HG03045 (cell line): ENCODE measurements around the gene TSKS.

Source experiments
- ATAC-seq: cut with Tn5 transposase; IDR thresholded peaks from one replicate; pipeline ENCODE4 v1.9.1; 2021; ENCODE audit warnings: mild to moderate bottlenecking, moderate library complexity; ENCODE audit not compliant: unreplicated experiment

The TSKS gene, protein sequence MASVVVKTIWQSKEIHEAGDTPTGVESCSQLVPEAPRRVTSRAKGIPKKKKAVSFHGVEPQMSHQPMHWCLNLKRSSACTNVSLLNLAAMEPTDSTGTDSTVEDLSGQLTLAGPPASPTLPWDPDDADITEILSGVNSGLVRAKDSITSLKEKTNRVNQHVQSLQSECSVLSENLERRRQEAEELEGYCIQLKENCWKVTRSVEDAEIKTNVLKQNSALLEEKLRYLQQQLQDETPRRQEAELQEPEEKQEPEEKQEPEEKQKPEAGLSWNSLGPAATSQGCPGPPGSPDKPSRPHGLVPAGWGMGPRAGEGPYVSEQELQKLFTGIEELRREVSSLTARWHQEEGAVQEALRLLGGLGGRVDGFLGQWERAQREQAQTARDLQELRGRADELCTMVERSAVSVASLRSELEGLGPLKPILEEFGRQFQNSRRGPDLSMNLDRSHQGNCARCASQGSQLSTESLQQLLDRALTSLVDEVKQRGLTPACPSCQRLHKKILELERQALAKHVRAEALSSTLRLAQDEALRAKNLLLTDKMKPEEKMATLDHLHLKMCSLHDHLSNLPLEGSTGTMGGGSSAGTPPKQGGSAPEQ

DNA sequence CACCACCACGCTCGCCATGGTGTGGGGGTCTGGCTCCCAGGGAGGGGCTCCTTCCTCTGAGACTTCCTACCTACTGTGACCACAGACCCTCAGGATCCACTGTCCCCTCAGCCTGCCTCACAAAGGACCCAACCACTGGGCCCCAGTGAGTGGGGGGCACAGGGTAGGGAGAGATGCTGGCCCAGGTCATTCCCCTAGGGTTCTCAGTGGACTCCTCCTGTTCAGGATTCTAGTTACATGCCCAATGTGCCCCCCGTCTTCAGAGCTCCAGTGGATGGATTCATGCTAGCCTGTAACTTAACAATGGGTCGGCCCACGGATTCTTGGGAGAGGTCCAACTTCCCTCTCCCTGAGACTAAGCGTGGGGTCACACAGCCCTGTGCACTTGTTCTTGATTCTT is at the start of gene TSKS:
Gene TSKS (minus strand): TSS at position 77 of the 400 bp plus-strand sequence. CDS start 59 bp downstream, at position 18.
- ATAC-seq: no peak

DNA sequence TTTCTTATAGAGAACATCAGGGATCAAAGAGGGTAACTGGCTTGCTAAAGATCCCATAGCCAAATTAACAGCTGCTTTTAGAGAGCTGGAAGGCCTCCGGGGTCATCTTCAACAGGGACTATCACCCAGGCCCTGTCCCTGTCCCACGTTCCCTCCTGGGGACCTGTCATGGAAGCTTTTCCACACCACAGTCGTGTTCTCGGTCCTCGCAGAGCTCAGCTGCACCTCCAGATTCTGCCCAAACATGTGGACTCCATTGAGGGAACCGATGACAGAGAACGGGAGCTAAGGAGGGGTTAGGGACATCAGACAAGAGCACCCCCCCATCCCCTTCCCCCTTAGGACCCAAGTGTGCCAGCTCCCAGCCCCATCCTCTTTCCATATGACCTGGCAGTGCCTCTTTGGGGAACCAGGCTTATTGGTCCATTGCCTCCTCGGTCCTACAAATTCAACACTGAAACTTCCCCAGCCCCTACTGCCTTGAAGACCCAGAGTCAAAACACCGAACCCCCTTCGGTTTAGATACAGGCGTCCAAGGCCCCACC is 49.4 kb upstream of the TSKS start:
- no peak for ATAC-seq

DNA sequence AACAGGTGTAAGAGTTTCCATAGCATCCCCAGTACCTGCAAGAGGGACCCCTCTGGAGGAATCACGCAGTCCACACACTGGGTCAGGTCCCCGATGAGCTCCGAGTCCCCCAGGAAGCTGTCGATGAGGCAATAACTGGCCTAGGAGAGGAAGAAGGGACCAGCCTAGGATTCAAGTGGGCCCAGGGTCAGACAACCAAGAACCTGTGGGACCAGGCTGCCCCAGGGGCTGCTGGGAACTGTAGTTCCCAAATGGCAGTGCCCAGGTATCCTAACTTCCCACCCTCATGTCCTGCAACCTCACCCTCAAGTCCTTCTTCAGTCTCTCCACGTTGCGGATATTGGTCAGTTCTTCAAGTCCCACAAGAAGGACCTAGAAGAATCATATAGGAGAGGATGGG is 48.2 kb upstream of the TSKS start:
- no peak for ATAC-seq

DNA sequence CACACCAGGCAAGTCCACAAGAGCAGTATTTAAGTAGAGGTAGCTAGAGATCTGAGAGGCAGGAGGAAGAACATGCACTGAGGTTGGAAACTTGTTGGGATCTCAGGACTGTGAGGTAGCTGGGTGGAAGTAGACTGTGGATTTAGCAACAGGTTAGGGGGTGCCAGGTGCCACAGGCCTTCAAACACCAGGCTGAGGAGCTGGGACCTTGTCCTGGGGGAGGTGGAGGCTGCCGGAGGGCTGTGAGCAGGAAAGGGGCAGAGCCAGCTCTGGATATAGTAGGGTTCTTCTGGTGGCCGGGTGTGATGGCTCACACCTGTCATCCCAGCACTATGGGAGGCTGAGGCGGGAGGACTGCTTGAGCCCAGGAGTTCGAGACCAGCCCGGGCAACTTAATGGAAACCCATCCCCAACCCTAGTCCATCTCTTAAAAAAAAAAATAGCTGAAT is 46.9 kb upstream of the TSKS start:
- no peak for ATAC-seq

DNA sequence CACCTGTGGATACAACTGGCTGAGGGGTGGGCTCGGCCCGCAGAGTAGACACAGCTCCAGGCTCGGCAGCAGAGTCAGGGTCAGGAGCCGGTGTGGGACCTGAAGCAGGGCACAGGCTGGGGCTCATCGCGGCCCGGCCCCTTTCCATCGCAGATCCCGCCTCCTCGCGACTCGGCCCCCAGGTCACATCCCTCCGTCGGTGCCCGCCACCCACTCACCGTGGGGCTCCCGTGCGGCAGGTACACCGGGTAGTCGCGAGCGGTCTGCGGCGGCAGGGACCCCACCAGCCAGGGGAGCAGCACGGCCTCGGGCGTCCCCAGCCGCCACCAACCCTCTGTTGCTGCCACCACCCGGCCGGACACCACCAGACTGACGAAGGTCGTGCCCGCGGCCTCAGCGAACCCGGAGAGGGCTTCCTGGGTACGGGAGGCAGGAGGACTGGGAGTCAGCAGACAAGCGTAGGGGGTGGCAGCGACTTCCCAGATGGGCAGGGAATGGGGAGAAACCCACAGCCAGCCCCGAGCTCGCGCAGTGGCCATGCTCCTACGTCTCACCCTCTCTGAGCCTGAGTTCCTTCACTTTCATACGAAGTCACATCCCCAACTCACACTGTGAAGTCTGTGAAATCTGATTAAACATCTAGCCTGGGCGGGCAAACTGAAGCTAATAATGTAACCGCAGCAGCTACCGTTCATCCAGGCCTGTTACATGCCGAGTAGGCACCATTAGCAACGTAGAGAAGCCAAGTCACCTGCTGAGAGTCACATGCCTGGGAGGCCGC is 46.2 kb upstream of the TSKS start:
- no peak for ATAC-seq

DNA sequence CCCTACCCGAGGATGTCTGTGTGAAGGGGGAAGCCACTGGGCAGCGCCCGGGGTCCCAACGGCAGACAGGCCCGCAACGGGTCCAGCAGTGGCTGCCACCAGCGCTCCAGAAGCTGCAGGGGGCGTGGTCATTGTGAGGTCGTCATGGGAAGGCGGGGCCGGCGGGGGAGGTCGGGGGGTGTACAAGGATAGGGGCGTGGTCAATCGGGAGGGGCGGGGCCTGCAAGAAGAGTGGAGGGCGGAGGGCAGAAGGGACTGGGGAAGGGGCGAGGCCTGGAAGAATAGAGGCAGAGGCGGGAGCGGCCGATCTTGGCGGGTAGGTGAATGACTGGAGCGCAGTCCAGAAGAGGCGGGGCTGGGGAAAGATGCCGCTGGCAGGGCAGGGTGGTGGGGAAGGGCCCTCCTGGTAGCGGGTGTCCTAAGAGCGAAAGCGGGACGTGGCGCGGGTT is 45.6 kb upstream of the TSKS start:
- no peak for ATAC-seq

DNA sequence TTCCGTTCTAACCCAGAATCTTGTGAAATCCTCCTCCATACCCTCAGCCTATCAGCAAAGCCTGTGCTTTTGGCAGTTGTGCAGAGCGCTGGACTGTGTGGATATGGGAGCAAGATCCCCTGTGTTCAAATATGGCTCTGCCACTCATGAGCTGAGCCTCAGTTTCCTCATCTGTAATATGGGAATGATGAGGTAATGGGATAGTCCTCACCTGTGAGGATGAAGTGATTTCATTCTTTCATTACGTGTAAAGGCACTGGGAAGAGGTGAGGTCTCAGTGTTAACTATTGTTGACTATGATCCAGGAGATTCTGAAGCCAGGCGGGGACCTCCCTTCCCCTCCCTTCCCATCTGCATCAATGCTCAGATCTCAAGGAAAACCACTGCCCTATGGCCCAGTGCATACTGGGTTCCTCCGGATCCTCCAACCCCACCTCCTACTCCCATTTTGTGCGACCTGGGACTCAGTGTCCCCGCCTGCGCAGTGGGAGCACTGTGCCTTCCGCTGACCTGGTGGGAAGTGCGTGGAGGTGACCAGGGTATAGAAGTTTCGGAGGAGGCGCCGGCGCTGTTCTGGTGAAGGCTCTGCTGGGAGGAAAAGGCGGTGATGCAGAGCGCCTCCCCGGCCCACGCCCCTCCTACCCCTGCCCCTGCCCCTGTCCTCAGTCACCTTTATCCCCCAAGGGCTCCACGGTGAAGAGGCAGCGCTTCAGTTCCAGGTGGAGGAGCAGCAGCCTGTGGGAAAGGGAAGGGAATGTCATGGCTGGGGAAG is 45.0 kb upstream of the TSKS start:
- no peak for ATAC-seq

DNA sequence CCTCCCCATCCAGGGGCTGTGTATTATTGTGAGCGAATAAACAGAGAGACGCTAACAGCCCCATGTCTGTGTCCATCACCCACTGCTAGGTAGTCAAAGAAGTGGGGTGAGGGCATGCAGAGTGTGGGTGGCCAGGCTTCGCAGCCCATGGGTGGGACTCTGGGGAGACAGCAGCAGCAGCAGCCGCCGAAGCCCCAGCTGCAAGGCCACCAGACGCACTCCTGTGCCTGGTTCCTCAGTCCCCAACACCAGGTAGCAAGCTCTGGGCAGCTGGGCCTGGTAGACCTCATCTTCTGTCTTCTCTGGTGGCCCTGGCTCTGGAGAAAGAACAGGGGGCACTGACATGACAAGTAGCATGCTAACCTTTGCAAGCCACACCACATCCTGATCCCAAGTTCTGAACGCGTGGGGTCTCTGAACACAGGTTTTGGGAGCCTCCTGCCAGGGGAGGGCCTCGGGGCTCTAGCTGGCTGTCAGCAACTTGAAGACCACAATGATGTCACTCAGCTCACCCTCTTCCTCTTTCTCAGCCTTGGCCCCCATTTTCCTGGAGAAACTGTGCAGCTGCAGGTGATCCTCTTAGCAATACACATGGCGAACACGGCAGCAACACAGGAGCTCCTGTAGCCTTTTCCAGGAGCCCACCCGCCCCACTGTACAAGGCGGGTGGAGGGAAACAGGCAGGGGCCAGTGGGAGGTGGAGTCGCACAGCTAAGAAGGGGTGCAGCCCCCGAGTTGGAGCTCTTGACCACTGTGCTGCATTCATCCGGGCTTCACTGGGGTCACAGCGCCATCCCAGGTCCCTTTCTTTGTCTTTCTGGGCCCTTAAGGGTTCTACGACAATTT is 44.2 kb upstream of the TSKS start:
- no peak for ATAC-seq

DNA sequence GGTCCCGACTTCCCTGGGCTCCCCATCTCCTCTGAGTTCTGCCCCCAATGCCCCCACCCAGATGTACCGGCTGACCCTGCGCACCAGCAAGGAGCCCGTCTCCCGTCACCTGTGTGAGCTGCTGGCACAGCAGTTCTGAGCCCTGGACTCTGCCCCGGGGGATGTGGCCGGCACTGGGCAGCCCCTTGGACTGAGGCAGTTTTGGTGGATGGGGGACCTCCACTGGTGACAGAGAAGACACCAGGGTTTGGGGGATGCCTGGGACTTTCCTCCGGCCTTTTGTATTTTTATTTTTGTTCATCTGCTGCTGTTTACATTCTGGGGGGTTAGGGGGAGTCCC is 43.5 kb upstream of the TSKS start:
- ATAC-seq: no peak

DNA sequence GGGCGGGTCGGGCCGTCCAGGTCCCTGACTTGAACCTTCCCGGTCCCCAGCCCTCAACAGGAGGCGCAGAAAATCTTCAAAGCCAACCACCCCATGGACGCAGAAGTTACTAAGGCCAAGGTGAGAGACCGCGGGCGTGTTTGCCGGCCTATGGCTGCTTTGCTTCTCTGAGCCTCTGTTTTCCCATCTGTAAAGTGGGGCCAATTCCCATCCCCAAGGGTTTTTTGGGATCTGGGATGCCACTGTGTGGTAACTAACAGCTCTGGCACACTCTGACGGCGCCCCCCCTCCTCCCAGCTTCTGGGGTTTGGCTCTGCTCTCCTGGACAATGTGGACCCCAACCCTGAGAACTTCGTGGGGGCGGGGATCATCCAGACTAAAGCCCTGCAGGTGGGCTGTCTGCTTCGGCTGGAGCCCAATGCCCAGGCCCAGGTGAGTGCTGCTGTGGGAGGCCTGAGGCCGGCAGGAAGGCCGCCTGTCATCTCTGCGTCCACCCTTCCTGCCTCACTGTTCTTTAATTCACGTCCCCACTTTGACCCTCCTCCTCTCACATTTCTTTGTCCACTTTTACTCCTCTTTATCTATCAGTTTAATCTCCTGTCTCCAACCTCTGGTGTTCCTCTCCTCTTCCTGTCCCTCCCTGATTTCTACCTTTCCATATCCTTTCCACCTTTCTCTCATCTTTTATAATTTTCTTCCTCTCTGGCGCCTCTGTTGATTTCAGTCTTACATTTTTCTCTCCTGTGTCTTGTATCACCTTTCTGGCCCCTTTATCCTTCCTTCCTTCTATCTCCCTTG is 42.9 kb upstream of the TSKS start:
- ATAC-seq: no peak

DNA sequence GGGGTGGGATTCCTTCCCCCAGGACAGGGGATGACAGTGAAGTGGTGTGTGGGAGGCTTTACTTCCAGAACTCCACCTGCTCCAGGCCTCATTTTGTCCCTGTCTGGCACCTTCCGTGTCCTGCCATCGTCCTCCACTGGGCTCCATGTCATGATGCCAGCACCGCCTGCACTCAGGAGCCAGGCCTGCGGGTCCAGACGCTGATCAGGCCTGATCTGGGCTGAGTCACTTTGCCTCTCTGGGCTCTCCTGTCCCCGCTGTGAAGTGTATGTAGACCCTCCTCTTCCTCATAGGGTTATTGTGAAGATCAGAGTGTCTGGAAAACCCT is 40.4 kb upstream of the TSKS start:
- ATAC-seq: no peak

DNA sequence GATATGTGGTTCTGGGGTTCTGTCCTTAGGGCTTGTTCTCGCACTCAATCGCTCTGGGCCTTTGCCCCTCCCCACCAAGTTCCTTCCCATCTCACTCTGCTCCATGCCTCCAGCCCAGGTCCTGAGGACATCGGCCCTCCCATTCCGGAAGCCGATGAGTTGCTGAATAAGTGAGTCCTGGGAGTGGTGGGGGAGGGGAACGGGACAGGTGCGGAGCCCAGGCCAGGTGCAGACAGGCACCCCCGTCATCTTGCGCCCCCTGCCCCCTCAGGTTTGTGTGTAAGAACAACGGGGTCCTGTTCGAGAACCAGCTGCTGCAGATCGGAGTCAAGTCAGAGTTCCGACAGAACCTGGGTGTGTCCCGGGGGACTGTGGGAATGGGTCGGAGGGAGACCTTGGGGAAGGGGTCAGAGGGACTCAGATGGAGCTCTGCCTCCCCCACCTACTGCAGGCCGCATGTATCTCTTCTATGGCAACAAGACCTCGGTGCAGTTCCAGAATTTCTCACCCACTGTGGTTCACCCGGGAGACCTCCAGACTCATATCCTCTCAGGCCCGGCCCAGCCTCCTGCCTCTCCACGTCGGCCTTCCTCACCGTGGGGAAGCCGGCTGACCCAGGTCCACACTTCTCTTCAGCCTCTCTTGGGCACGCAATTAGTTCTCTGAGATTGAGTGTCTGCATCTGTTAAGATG is 39.9 kb upstream of the TSKS start:
- ATAC-seq: no peak

DNA sequence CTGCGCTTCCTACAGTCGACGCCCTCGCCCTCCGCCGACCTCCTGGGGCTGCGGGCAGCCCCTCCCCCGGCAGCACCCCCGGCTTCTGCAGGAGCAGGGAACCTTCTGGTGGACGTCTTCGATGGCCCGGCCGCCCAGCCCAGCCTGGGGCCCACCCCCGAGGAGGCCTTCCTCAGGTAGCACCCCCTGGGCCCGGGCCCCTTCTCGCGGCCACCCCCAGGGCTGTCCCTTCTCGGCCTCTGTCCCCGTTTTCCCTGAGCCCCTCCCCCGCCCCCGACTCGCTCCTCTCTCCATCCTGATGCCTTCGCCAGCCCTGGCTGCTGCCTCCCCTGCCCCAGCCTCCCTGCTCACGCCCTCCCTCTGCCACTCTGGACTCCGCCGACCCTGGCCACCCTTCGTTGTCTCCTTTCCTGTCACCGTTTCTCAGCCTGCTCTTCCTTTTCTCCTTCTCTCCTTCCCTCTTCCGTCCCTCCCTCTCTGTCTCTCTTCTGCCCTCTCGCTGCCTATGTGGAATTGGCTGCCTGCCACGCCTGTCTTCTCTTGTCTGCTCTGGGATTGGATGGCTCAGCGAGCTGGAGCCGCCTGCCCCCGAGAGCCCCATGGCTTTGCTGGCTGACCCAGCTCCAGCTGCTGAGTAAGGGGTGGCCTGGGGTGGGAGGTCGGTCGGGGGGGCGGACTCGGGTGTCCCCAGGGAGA is 39.0 kb upstream of the TSKS start:
- ATAC-seq: no peak

DNA sequence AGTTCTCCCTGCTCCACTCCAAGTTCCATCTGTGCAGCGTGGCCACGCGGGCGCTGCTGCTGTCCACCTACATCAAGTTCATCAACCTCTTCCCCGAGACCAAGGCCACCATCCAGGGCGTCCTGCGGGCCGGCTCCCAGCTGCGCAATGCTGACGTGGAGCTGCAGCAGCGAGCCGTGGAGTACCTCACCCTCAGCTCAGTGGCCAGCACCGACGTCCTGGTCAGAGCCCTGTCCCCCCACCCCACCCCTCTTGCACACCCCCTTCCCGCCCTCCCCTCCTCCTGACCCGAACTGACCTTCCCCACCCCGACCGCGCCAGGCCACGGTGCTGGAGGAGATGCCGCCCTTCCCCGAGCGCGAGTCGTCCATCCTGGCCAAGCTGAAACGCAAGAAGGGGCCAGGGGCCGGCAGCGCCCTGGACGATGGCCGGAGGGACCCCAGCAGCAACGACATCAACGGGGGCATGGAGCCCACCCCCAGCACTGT is 38.3 kb upstream of the TSKS start:
- ATAC-seq: no peak

DNA sequence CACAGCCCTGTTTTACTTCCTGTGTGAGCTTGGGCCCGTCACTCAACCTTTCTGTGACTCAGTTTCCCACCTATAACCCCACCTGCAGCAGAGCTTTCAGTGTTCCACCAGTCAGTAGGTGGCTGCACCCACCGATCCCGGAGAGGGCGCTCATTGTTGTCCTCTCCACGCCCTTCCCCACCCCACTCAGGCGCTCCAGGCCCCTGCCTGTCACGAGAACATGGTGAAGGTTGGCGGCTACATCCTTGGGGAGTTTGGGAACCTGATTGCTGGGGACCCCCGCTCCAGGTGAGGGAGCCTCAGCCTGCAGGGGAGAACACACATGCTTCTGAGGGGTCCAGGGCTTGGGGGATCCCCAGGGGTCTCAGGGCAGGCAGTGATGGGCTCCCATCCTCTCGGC is 37.7 kb upstream of the TSKS start:
- no peak for ATAC-seq

DNA sequence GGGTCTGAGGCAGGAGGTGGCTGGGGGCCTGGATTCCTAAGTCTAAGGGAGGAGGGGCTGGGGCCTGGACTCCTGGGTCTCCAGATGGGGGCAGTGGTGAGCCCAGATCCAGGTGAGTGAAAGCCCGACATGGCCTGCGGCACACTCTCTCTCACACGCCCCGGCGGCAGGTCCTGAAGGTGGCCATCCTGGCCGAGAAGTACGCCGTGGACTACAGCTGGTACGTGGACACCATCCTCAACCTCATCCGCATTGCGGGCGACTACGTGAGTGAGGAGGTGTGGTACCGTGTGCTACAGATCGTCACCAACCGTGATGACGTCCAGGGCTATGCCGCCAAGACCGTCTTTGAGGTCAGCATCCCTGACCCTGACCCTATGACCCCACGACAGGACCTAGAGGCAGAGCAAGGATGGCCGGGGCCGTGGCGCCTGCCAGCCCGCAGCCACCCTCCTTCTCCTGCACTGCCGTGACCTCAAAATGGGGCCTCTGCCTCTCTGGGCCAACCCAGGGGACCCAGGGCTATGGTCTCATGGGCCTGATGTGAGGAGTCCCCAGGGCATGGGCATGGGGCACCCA is 36.8 kb upstream of the TSKS start:
- no peak for ATAC-seq

DNA sequence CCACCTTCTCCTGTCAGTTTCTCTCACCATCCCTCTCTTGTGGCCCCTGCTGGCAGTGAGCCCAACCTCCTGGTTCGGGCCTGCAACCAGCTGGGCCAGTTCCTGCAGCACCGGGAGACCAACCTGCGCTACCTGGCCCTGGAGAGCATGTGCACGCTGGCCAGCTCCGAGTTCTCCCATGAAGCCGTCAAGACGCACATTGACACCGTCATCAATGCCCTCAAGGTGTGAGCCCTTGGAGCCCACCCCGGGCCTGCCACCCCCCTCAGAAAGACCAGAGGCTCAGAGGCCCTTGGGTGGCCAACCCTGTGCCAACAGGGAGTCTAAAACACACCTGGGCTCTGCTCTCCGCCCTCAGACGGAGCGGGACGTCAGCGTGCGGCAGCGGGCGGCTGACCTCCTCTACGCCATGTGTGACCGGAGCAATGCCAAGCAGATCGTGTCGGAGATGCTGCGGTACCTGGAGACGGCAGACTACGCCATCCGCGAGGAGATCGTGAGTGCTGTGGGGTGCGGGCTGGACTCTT is 36.2 kb upstream of the TSKS start:
- no peak for ATAC-seq
